GM19328 (cell line): Measurements from ENCODE around the gene ZNF609.

Experiments
- ATAC-seq: cut with Tn5 transposase; IDR thresholded peaks from one replicate; pipeline ENCODE4 v1.9.1; 2021; ENCODE audit warnings: mild to moderate bottlenecking, moderate library complexity; ENCODE audit not compliant: unreplicated experiment

ZNF609 gene

GRCh38 chr15:64502151-64502550 lies 41.8 kb downstream of the ZNF609 start:
- no peak for ATAC-seq

GRCh38 chr15:64502551-64502950 lies 42.2 kb downstream of the ZNF609 start:
- ATAC-seq: no peak

- no peak for ATAC-seq
These were observed 42.8 kb downstream of the ZNF609 start for GRCh38 chr15:64503197-64503596.

GRCh38 chr15:64503640-64504039 lies 43.3 kb downstream of the ZNF609 start:
- no peak for ATAC-seq

GRCh38 chr15:64507293-64507802 lies 47.0 kb downstream of the ZNF609 start:
- peak; percentile 60 for ATAC-seq

- no peak for ATAC-seq
These were observed 47.5 kb downstream of the ZNF609 start for GRCh38 chr15:64507845-64508244.

GRCh38 chr15:64513823-64514222 lies 53.4 kb downstream of the ZNF609 start:
- ATAC-seq: no peak

- ATAC-seq: no peak
These were observed 54.8 kb downstream of the ZNF609 start for GRCh38 chr15:64515196-64515595.

- no peak for ATAC-seq
These were observed 55.4 kb downstream of the ZNF609 start for GRCh38 chr15:64515825-64516224.

GRCh38 chr15:64519897-64520296 lies 59.5 kb downstream of the ZNF609 start:
- ATAC-seq: no peak

- no peak for ATAC-seq
These were observed 60.8 kb downstream of the ZNF609 start for GRCh38 chr15:64521201-64521600.

- no peak for ATAC-seq
These were observed 61.4 kb downstream of the ZNF609 start for GRCh38 chr15:64521726-64522164.

GRCh38 chr15:64522226-64522823 lies 61.9 kb downstream of the ZNF609 start:
- no peak for ATAC-seq

GRCh38 chr15:64523240-64523639 lies 62.9 kb downstream of the ZNF609 start:
- ATAC-seq: no peak

- ATAC-seq: no peak
These were observed 64.4 kb downstream of the ZNF609 start for GRCh38 chr15:64524778-64525177.

GRCh38 chr15:64525828-64526530 lies 65.6 kb downstream of the ZNF609 start:
- ATAC-seq: no peak

GRCh38 chr15:64527263-64527984 lies 67.0 kb downstream of the ZNF609 start:
- no peak for ATAC-seq

- no peak for ATAC-seq
These were observed 68.5 kb downstream of the ZNF609 start for GRCh38 chr15:64528871-64529270.

- ATAC-seq: no peak
These were observed 70.1 kb downstream of the ZNF609 start for GRCh38 chr15:64530472-64530871.

GRCh38 chr15:64530918-64531317 lies 70.5 kb downstream of the ZNF609 start:
- ATAC-seq: no peak

GRCh38 chr15:64532521-64533315 lies 72.3 kb downstream of the ZNF609 start:
- no peak for ATAC-seq
